HG02623 (cell line): ENCODE data around the gene MMADHC.

Experiments used
- ATAC-seq: cut with Tn5 transposase; IDR thresholded peaks from one replicate; pipeline ENCODE4 v1.9.1; 2021; ENCODE audit warnings: moderate library complexity; ENCODE audit not compliant: unreplicated experiment

Gene MMADHC

GRCh38 chr2:149559341-149560068, 28.1 kb downstream of the MMADHC start:
- ATAC-seq = no peak

- ATAC-seq = no peak
Observed at GRCh38 chr2:149556452-149556851, 31.1 kb downstream of the MMADHC start.

GRCh38 chr2:149552830-149553229, 34.7 kb downstream of the MMADHC start:
- no peak for ATAC-seq

- ATAC-seq = no peak
Observed at GRCh38 chr2:149552226-149552625, 35.3 kb downstream of the MMADHC start.

GRCh38 chr2:149544692-149545091, 42.9 kb downstream of the MMADHC start:
- ATAC-seq = no peak

- no peak for ATAC-seq
Observed at GRCh38 chr2:149543845-149544244, 43.7 kb downstream of the MMADHC start.

- no peak for ATAC-seq
Observed at GRCh38 chr2:149540138-149540537, 47.4 kb downstream of the MMADHC start.

- ATAC-seq = no peak
Observed at GRCh38 chr2:149538138-149538833, 49.3 kb downstream of the MMADHC start.

GRCh38 chr2:149537092-149537726, 50.4 kb downstream of the MMADHC start:
- no peak for ATAC-seq

- no peak for ATAC-seq
Observed at GRCh38 chr2:149536649-149537048, 50.9 kb downstream of the MMADHC start.

- ATAC-seq = no peak
Observed at GRCh38 chr2:149534674-149535073, 52.9 kb downstream of the MMADHC start.

GRCh38 chr2:149528983-149529382, 58.6 kb downstream of the MMADHC start:
- no peak for ATAC-seq

GRCh38 chr2:149527998-149528755, 59.4 kb downstream of the MMADHC start:
- no peak for ATAC-seq

- no peak for ATAC-seq
Observed at GRCh38 chr2:149526689-149527088, 60.9 kb downstream of the MMADHC start.

- ATAC-seq = no peak
Observed at GRCh38 chr2:149525323-149525722, 62.3 kb downstream of the MMADHC start.
